DND-41 (cell line): ENCODE results near the gene CPM.

Experiments used
- EZH2 ChIP-seq: IDR thresholded peaks from 3 replicates; pipeline ENCODE4 v1.6.1; 2012; ENCODE audit warnings: borderline replicate concordance, low read depth, mild to moderate bottlenecking, moderate library complexity, low read length, inconsistent platforms; ENCODE audit not compliant: severe bottlenecking
- TF ChIP-seq, protein P1 (sequence below): IDR thresholded peaks from 2 replicates; pipeline ENCODE4 v1.5.1; 2012; ENCODE audit warnings: borderline replicate concordance, low read length, moderate library complexity, mild to moderate bottlenecking; ENCODE audit not compliant: poor library complexity, severe bottlenecking; ENCODE audit errors: extremely low read depth

DNA sequence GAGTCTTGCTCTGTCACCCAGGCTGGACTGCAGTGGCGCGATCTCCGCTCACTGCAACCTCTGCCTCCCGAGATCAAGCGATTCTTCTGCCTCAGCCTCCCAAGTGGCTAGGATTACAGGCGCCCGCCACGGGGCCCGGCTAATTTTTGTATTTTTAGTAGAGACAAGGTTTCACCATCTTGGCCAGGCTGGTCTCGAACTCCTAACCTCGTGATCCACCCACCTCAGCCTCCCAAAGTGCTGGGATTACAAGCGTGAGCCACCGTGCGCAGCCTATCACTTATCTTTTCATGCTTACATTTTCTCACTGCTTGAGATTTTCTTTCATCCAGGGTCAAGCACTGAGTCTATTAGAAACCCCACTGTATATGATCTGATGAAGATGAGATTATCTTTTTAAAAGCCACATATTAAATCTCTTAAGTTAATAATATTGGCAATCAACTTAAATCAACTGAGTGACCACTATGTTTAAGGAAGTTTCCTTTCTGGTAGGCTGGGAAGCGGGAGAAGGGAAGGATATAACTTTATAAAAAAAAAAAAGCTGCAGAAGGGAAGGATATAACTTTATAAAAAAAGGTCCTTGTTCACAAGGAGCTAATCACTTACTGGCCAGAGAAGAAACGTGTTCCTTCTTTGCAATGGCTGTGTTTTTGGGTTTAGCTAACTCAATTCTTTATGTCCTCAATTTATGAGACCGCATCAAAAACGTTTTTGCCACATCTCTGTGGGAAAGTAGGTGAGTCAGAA lies 126.3 kb downstream of the CPM start:
- TF ChIP-seq, protein P1, sequence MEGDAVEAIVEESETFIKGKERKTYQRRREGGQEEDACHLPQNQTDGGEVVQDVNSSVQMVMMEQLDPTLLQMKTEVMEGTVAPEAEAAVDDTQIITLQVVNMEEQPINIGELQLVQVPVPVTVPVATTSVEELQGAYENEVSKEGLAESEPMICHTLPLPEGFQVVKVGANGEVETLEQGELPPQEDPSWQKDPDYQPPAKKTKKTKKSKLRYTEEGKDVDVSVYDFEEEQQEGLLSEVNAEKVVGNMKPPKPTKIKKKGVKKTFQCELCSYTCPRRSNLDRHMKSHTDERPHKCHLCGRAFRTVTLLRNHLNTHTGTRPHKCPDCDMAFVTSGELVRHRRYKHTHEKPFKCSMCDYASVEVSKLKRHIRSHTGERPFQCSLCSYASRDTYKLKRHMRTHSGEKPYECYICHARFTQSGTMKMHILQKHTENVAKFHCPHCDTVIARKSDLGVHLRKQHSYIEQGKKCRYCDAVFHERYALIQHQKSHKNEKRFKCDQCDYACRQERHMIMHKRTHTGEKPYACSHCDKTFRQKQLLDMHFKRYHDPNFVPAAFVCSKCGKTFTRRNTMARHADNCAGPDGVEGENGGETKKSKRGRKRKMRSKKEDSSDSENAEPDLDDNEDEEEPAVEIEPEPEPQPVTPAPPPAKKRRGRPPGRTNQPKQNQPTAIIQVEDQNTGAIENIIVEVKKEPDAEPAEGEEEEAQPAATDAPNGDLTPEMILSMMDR: no peak
- TF ChIP-seq EZH2: no peak
